ENCODE measurements around the gene LMX1A.

GRCh38 chr1:165279882-165280281 is 76.6 kb downstream of the LMX1A start:
- TF ChIP-seq CTCF (IDR thresholded peaks at IDR 0.05) (no peak), POLR2A (IDR thresholded peaks at IDR 0.05) (no peak)

Measured in prostate gland (tissue), 2 donors.